Astrocyte (in vitro differentiated cells and primary cell): ENCODE measurements around the gene ATG12. TPM values are rescaled to one million over a fixed set of nuclear protein-coding genes. Genes with fewer than 3 reads are reported as not detected.
A peak's percentile ranks its signal among the peaks of the same experiment; 100 is the strongest.

Source experiments
- DNase-seq: peaks from one replicate; pipeline ENCODE4 v3.0.0-alpha.2; 2010; ENCODE audit warnings: low read depth
- FAIRE-seq: peaks from 2 replicates; lab custom pipeline; 2011; peaks lifted over from hg19 to GRCh38; lab: Jason Lieb, UNC
- H2AFZ ChIP-seq: 2 replicates; pipeline ENCODE4 v1.6.0; 2012; ENCODE audit warnings: low read depth, low read length, inconsistent platforms
- H3K27ac ChIP-seq: 2 replicates; pipeline ENCODE4 v1.5.1; 2011; ENCODE audit warnings: low read depth, low read length, inconsistent platforms
- H3K27me3 ChIP-seq: 2 replicates; pipeline ENCODE4 v1.6.0; 2011; ENCODE audit warnings: low read length, inconsistent platforms; ENCODE audit not compliant: insufficient read depth
- H3K36me3 ChIP-seq: 2 replicates; pipeline ENCODE4 v1.5.1; 2011; ENCODE audit warnings: low read length, inconsistent platforms; ENCODE audit not compliant: insufficient read depth
- H3K4me1 ChIP-seq: 2 replicates; pipeline ENCODE4 v1.5.1; 2011; ENCODE audit warnings: low read length, inconsistent platforms; ENCODE audit not compliant: insufficient read depth
- H3K4me2 ChIP-seq: 2 replicates; pipeline ENCODE4 v1.6.0; 2012; ENCODE audit warnings: low read length, inconsistent platforms
- H3K4me3 ChIP-seq: 2 replicates; pipeline ENCODE4 v1.5.1; 2011; ENCODE audit warnings: low read depth, mild to moderate bottlenecking, low read length, inconsistent platforms; ENCODE audit not compliant: insufficient read depth
- H3K79me2 ChIP-seq: 2 replicates; pipeline ENCODE4 v1.6.0; 2012; ENCODE audit warnings: mild to moderate bottlenecking, low read length, inconsistent platforms; ENCODE audit not compliant: insufficient read depth
- H3K9ac ChIP-seq: 2 replicates; pipeline ENCODE4 v1.6.0; 2012; ENCODE audit warnings: mild to moderate bottlenecking, low read length, inconsistent platforms
- H3K9me3 ChIP-seq: 2 replicates; pipeline ENCODE4 v1.5.1; 2012; ENCODE audit warnings: low read depth, mild to moderate bottlenecking, low read length, inconsistent platforms; ENCODE audit not compliant: insufficient read depth
- H4K20me1 ChIP-seq: 2 replicates; pipeline ENCODE4 v1.6.0; 2012; ENCODE audit warnings: low read length, inconsistent platforms; ENCODE audit not compliant: insufficient read depth
- H3K27ac Mint-ChIP-seq: one replicate; pipeline ENCODE4 v1.8.0; 2021; ENCODE audit warnings: mild to moderate bottlenecking, mixed read lengths; ENCODE audit not compliant: unreplicated experiment
- H3K27me3 Mint-ChIP-seq: one replicate; pipeline ENCODE4 v1.8.0; 2021; ENCODE audit warnings: low read depth, mixed read lengths; ENCODE audit not compliant: unreplicated experiment
- H3K36me3 Mint-ChIP-seq: one replicate; pipeline ENCODE4 v1.8.0; 2021; ENCODE audit warnings: low read depth, mixed read lengths; ENCODE audit not compliant: unreplicated experiment
- H3K4me1 Mint-ChIP-seq: one replicate; pipeline ENCODE4 v1.8.0; 2021; ENCODE audit warnings: low read depth, mixed read lengths; ENCODE audit not compliant: unreplicated experiment
- H3K4me3 Mint-ChIP-seq: one replicate; pipeline ENCODE4 v1.8.0; 2021; ENCODE audit warnings: mild to moderate bottlenecking, moderate library complexity, mixed read lengths; ENCODE audit not compliant: unreplicated experiment
- H3K9me3 Mint-ChIP-seq: one replicate; pipeline ENCODE4 v1.8.0; 2021; ENCODE audit warnings: mild to moderate bottlenecking, mixed read lengths; ENCODE audit not compliant: unreplicated experiment
- EZH2 ChIP-seq: IDR thresholded peaks from 2 replicates; pipeline ENCODE4 v1.6.1; 2012; ENCODE audit warnings: mild to moderate bottlenecking, low read length, inconsistent platforms; ENCODE audit not compliant: insufficient read depth
- total RNA-seq: library from RNA; stranded (reverse); gene quantifications from 2 replicates; pipeline ENCODE4 v1.2.1, GENCODE V29; 2021
- TF ChIP-seq, protein P1 (sequence below): IDR thresholded peaks from 2 replicates; pipeline ENCODE4 v1.5.1; 2011; ENCODE audit warnings: low read depth, mild to moderate bottlenecking, inconsistent platforms, low read length, moderate library complexity; ENCODE audit not compliant: insufficient read depth

Gene ATG12
- total RNA-seq, 1 donor from 2014 or later = 66.3 TPM

DNA sequence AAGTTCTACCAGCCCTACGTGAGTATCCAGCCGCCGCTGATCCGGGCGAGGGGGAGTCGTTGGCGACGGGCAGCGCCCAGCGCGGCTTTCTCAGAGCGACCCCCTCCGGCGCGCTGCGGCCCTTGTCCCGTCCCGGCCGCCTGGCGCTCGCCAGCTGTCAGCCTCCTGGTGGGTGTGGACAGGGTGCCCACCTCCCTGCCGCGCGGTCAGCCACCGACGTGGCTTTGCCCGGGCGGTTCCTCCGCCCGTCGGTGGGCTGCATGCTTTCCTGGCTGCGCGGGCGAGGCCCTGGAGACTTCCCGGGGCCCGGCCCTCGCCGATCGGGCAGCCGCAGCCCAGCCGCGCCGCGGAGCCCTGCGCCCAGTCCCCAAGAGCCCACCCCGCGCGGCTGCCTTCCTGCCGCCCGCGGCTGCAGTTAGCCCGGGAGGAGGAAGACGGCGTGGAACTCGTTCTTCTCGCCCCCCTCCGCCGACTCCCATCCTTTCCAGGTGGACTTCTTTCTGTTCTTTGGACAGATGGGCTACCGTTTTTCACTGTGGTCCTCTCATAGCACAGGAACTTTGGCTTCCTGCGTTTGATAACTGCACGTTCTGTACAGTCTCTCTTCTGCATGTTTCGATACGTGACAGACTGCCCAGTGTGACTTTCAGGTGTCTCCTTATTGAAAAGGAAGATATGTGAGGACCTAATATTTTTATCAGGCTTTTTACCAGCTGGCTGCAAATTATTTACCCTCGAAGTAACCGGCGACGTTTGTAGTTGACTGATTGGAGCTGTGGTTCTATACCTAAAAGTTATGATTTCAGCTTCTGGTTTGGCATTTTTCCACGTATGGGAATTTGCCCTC, 947 bp upstream of the ATG12 start:
- H3K27ac ChIP-seq = peak overlapping the region; percentile 94
- Mint-ChIP-seq H3K4me3 (peak overlapping the region; percentile 94), H3K27me3 (no peaks in the 10 kb centered on the region), H3K9me3 (no peaks in the 10 kb centered on the region), H3K36me3 (no peaks in the 10 kb centered on the region), H3K27ac (peak overlapping the region; percentile 84), H3K4me1 (peaks cover 25% of the 10 kb centered on the region)
- H3K9me3 ChIP-seq = no peaks in the 10 kb centered on the region
- FAIRE-seq (no peak), DNase-seq (peak; percentile 45)
- H3K79me2 ChIP-seq = peaks cover 95% of the 10 kb centered on the region
- TF ChIP-seq EZH2 = no peak
- TF ChIP-seq, protein P1, sequence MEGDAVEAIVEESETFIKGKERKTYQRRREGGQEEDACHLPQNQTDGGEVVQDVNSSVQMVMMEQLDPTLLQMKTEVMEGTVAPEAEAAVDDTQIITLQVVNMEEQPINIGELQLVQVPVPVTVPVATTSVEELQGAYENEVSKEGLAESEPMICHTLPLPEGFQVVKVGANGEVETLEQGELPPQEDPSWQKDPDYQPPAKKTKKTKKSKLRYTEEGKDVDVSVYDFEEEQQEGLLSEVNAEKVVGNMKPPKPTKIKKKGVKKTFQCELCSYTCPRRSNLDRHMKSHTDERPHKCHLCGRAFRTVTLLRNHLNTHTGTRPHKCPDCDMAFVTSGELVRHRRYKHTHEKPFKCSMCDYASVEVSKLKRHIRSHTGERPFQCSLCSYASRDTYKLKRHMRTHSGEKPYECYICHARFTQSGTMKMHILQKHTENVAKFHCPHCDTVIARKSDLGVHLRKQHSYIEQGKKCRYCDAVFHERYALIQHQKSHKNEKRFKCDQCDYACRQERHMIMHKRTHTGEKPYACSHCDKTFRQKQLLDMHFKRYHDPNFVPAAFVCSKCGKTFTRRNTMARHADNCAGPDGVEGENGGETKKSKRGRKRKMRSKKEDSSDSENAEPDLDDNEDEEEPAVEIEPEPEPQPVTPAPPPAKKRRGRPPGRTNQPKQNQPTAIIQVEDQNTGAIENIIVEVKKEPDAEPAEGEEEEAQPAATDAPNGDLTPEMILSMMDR = no peak
- H3K9ac ChIP-seq = peak overlapping the region; percentile 91
- no peaks in the 10 kb centered on the region for H3K4me1 ChIP-seq
- peak overlapping the region; percentile 79 for H2AFZ ChIP-seq
- H4K20me1 ChIP-seq = peaks cover 58% of the 10 kb centered on the region
- H3K4me2 ChIP-seq = peak overlapping the region; percentile 88
- no peaks in the 10 kb centered on the region for H3K36me3 ChIP-seq
- peak overlapping the region; percentile 92 for H3K4me3 ChIP-seq
- H3K27me3 ChIP-seq = no peaks in the 10 kb centered on the region

DNA sequence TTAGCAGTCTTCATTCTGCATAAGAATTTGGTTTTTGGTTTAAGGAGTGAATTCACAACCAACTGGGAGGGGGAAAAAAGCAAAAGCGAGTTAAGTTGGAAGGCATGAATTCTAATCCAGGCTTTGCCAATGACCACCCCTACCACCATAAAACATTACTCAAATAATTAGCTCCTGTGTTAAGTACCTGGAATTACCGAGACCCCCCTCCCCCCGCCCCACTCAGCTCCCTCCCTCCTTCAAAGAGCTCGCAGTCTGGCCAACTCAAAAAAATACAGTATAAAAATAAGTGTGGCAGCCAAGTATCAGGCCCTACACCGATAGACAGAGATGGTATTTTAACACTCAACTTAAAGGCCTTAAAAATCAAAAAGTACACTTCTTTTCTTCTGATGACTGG, 492 bp downstream of the ATG12 start:
- H3K9me3 Mint-ChIP-seq = no peaks in the 10 kb centered on the region
- peaks cover 58% of the 10 kb centered on the region for H4K20me1 ChIP-seq
- H3K27me3 Mint-ChIP-seq = no peaks in the 10 kb centered on the region
- H3K4me1 Mint-ChIP-seq = peaks cover 25% of the 10 kb centered on the region
- no peaks in the 10 kb centered on the region for H3K27me3 ChIP-seq
- DNase-seq = no peak
- peak overlapping the region; percentile 97 for H3K4me3 Mint-ChIP-seq
- no peaks in the 10 kb centered on the region for H3K4me1 ChIP-seq
- H3K9ac ChIP-seq = peak overlapping the region; percentile 91
- H3K4me3 ChIP-seq = peak overlapping the region; percentile 92
- H2AFZ ChIP-seq = peak overlapping the region; percentile 98
- H3K36me3 Mint-ChIP-seq = no peaks in the 10 kb centered on the region
- peaks cover 10% of the 10 kb centered on the region for H3K36me3 ChIP-seq
- peak overlapping the region; percentile 94 for H3K27ac ChIP-seq
- H3K79me2 ChIP-seq = peaks cover 89% of the 10 kb centered on the region
- FAIRE-seq = no peak
- peak overlapping the region; percentile 99 for H3K27ac Mint-ChIP-seq
- H3K9me3 ChIP-seq = no peaks in the 10 kb centered on the region
- TF ChIP-seq, protein P1 = no peak
- TF ChIP-seq EZH2 = no peak
- peak overlapping the region; percentile 88 for H3K4me2 ChIP-seq
